ENCODE data around the gene ALG1L2. TPM values are rescaled to one million over a fixed set of nuclear protein-coding genes. Genes with fewer than 3 reads are reported as not detected.
"Not testable (repeated sequence)": the region's sequence is repeated elsewhere in the genome, so short reads cannot be mapped to it uniquely, and the experiment has no call there.

The ALG1L2 gene
- total and polyA plus RNA-seq, 10 donors = 0.74 to 2.4 (median 1.8) TPM; not detected in 6

DNA sequence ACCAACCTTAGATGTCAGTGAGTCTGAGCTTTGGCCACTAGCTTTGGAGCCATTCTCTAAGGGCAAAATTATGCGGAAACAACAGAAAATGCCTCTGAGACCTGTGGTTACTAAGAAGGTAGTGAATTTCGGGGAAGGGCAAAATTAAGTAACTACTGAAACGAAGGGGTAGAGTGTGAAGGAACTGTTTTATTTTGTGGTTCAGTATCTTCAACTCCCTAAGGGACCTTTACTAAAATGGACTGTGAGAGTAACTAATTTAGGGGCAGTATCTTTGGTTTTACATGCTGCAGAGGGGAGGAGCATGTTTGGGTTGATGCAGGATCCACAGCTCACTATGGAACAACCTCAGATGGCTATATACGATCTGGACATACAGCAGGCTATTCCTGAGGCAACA is 8.0 kb upstream of the ALG1L2 start:
- intact Hi-C loops (cut with DNase I; ENCODE audit: low total_unique reads) = no loop called here
- no peaks in the 10 kb centered on the region for H3K36me3 ChIP-seq
- WGBS, 5 donors = 58 to 84% (median 79%) methylated on average over 3 to 4 of the region's 4 CpGs; no CpG with 5 or more reads in 1 of the 5 donors
- TF ChIP-seq, protein P1, sequence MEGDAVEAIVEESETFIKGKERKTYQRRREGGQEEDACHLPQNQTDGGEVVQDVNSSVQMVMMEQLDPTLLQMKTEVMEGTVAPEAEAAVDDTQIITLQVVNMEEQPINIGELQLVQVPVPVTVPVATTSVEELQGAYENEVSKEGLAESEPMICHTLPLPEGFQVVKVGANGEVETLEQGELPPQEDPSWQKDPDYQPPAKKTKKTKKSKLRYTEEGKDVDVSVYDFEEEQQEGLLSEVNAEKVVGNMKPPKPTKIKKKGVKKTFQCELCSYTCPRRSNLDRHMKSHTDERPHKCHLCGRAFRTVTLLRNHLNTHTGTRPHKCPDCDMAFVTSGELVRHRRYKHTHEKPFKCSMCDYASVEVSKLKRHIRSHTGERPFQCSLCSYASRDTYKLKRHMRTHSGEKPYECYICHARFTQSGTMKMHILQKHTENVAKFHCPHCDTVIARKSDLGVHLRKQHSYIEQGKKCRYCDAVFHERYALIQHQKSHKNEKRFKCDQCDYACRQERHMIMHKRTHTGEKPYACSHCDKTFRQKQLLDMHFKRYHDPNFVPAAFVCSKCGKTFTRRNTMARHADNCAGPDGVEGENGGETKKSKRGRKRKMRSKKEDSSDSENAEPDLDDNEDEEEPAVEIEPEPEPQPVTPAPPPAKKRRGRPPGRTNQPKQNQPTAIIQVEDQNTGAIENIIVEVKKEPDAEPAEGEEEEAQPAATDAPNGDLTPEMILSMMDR (IDR thresholded peaks at IDR 0.05 in 8 of 11, conservative IDR thresholded peaks at IDR 0.05 in 3 of 11) = no peak
- TF ChIP-seq POLR2AphosphoS5 (IDR thresholded peaks at IDR 0.05) (no peak), POLR2A (IDR thresholded peaks at IDR 0.05) (no peak)
- no peak overlapping the region for H3K4me3 ChIP-seq
- no peaks in the 10 kb centered on the region for H3K9me3 ChIP-seq
- no peaks in the 10 kb centered on the region for H3K4me1 ChIP-seq
- H3K27ac ChIP-seq = no peak overlapping the region
- no peaks in the 10 kb centered on the region for H3K27me3 ChIP-seq (replicated peaks in 1 of 7)
- DNase-seq = no peak

DNA sequence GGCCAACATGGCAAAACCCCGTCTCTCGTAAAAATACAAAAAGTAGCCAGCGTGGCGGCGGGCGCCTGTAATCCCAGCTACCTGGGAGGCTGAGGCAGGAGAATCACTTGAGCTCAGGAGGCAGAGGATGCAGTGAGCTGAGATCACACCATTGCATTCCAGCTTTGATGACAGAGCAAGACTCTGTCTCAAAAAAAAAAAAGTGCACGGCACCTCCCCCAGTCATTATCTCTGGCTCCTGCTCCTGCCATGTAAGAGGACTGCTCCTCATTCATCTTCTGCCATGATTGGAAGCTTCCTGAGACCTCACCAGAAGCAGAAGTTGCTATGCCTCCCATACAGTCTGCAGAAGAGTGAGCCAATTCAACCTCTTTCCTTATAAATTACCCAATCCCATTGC is 4.0 kb upstream of the ALG1L2 start:
- intact Hi-C loops (cut with DNase I; ENCODE audit: low total_unique reads) = no loop called here
- no peak overlapping the region for H3K4me3 ChIP-seq
- peaks cover 0 to 7% (median 0%) of the 10 kb centered on the region in 6 donors for H3K4me1 ChIP-seq
- no peak overlapping the region for H3K27ac ChIP-seq
- TF ChIP-seq POLR2A (IDR thresholded peaks at IDR 0.05) = no peak
- TF ChIP-seq, protein P1 (IDR thresholded peaks at IDR 0.05 in 8 of 11, conservative IDR thresholded peaks at IDR 0.05 in 3 of 11) = no peak
- TF ChIP-seq POLR2AphosphoS5 (IDR thresholded peaks at IDR 0.05) = no peak
- no peaks in the 10 kb centered on the region for H3K9me3 ChIP-seq
- no peaks in the 10 kb centered on the region for H3K36me3 ChIP-seq
- 95 to 100% (median 95%) methylated on average over 6 to 7 of the region's 7 CpGs; no CpG with 5 or more reads in 1 of the 5 donors for WGBS, 5 donors
- DNase-seq = no peak
- peaks cover 0 to 6% (median 0%) of the 10 kb centered on the region in 7 donors for H3K27me3 ChIP-seq (replicated peaks in 1 of 7)

DNA sequence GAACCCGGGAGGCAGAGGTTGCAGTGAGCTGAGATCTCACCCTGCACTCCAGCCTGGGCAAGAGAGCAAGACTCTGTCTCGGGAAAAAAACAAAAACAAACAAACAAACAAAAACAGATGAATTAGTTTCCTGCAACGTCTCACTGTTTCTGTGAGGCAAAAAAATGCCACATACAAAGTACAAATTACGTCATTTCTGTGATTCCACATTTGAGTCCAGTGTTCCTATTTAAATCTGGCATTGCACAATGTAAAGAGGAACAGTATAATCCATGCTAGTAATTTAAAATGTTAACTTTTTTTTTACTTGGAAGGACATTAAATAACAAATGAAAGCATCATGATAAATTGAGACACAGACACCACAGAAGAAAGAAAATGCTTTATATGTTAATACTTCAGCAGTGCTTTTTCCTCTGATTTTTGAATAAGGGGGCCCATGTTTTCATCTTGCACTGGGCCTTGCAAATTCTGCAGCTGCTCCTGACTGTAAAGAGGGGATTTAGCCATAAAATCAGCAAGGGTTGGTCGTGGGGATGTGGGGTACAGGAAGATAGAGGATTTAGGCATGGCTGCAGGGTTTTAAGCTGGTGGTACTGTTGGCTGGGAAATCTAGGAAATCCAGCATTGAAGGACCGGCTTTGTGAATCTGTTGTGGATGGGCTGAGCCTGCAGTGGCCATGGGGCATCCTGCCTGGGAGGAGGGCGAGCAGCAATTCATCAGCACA is 1.9 kb downstream of the ALG1L2 start:
- intact Hi-C loops (cut with DNase I; ENCODE audit: low total_unique reads); H3K36me3 ChIP-seq; H3K27me3 ChIP-seq (replicated peaks in 1 of 7); DNase-seq; H3K4me3 ChIP-seq; H3K27ac ChIP-seq; H3K9me3 ChIP-seq: not testable (repeated sequence)
- WGBS, 5 donors = 55 to 78% (median 67%) methylated on average over 3 to 7 of the region's 7 CpGs
- peaks cover 0 to 15% (median 0%) of the 10 kb centered on the region in 6 donors for H3K4me1 ChIP-seq

DNA sequence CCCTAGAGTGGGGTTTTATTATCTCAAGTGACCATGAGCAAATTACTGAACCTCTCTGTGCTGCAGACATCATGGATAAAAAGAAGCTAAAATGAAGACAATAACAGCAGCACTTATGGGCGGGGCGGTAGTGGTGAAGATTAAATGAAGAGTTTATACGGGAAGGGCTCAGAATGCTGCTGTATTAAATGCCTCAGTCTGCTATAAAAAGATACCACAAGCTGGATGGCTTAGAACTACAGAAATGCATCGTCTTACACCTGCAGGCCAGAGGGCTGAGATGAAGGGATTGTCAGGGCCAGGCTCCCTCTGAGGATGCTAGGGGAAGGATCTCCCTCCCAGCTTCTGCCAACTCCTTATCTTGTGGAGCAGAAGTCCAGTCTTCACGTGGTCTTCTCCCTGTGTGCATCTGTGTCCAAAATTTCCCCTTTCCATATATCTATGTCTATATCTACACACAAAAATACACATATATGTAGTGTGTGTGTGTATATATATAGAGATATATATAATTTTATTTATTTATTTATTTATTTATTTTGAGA is 2.9 kb downstream of the ALG1L2 start:
- no peak for TF ChIP-seq POLR2AphosphoS5 (IDR thresholded peaks at IDR 0.05)
- TF ChIP-seq, protein P1 (IDR thresholded peaks at IDR 0.05 in 8 of 11, conservative IDR thresholded peaks at IDR 0.05 in 3 of 11) = no peak
- TF ChIP-seq POLR2A (IDR thresholded peaks at IDR 0.05) = no peak
- no peak for DNase-seq
- Histone ChIP-seq H3K27me3 (replicated peaks in 1 of 7) (peaks cover 0 to 6% (median 0%) of the 10 kb centered on the region in 7 donors), H3K4me3 (no peak overlapping the region), H3K4me1 (peaks cover 0 to 15% (median 0%) of the 10 kb centered on the region in 6 donors), H3K36me3 (no peaks in the 10 kb centered on the region), H3K9me3 (peaks cover 0 to 5% (median 0%) of the 10 kb centered on the region in 8 donors), H3K27ac (no peak overlapping the region)
- 48 to 67% (median 59%) methylated on average over 5 of the region's 5 CpGs; no CpG with 5 or more reads in 1 of the 5 donors for WGBS, 5 donors
- intact Hi-C loops (cut with DNase I; ENCODE audit: low total_unique reads) = no loop called here

All from spleen (tissue), 11 donors.